K562 (cell line): ENCODE results near the gene HCFC1R1. TPM values are rescaled to one million over a fixed set of nuclear protein-coding genes. Genes with fewer than 3 reads are reported as not detected.
A peak's percentile ranks its signal among the peaks of the same experiment; 100 is the strongest.
"Not testable (repeated sequence)": the region's sequence is repeated elsewhere in the genome, so short reads cannot be mapped to it uniquely, and the experiment has no call there.

ENCODE experiments used
- ATAC-seq: fragments of 200-7000 bp; cut with Tn5 transposase; 3 replicates; pipeline ENCODE4 v1.9.1; 2020; ENCODE audit warnings: moderate library complexity
- BruUV-seq: library from RNA; stranded (reverse); fragments of 400-500 nt; replicated peaks from 2 replicates; lab custom pipeline; 2021; lab: Mats Ljungman, UMichigan
- CTCF ChIA-PET: fragments of 300-600 bp; formaldehyde crosslinking; extraction: SDS; loops from one replicate; lab custom pipeline; 2021; ENCODE audit warnings: low intra/inter-chr PET ratio; lab: Yijun Ruan, JAX
- POLR2A ChIA-PET: fragments of 300-600, 350-650 bp; sonication (Branson Sonifier 250); formaldehyde crosslinking; extraction: SDS; loops from one replicate; lab custom pipeline; 2021; ENCODE audit warnings: antibody characterized with exemption, inconsistent platforms; lab: Yijun Ruan, JAX
- DNase-seq, 4 experiments: peaks; one replicate each; pipeline versions ENCODE4 v3.0.0 to v3.0.0-alpha.2; 2011 to 2018; ENCODE audit warnings: low spot score in 3 of 4, mixed read lengths in 3 of 4; ENCODE audit errors: extremely low read depth in 1 of 4
- FAIRE-seq: peaks from 2 replicates; lab custom pipeline; 2011; peaks lifted over from hg19 to GRCh38; lab: Jason Lieb, UNC
- H2AFZ ChIP-seq: 2 replicates; pipeline ENCODE4 v1.6.0; 2011; ENCODE audit warnings: low read depth, low read length, control low read depth, inconsistent platforms
- H3K27ac ChIP-seq: fragments of 200-600 bp; 3 replicates; pipeline ENCODE4 v1.8.0; 2011; ENCODE audit warnings: low read depth, mild to moderate bottlenecking, control low read depth, inconsistent platforms, low read length, moderate library complexity, mixed read lengths; ENCODE audit errors: extremely low read depth
- H3K27me3 ChIP-seq, 2 experiments: fragments of 300-600 bp in 1 of 2; 2 replicates in 1 of 2; 3 replicates in 1 of 2; pipeline versions ENCODE4 v1.6.0 to v1.8.0; 2011; ENCODE audit warnings: inconsistent platforms in 2 of 2, low read length in 2 of 2, mild to moderate bottlenecking in 1 of 2, mixed read lengths in 1 of 2, moderate library complexity in 1 of 2; ENCODE audit not compliant: control insufficient read depth in 2 of 2, insufficient read depth in 2 of 2
- H3K36me3 ChIP-seq: fragments of 300-600 bp; 3 replicates; pipeline ENCODE4 v1.8.0; 2011; ENCODE audit warnings: mild to moderate bottlenecking, low read length, inconsistent platforms; ENCODE audit not compliant: control insufficient read depth, insufficient read depth
- H3K4me1 ChIP-seq, 2 experiments: fragments of 200-600 bp in 1 of 2; replicated peaks in 1 of 2; 2 replicates in 1 of 2; 3 replicates in 1 of 2; pipeline versions ENCODE4 v1.5.1 to v1.8.0; 2011; ENCODE audit warnings: inconsistent platforms in 2 of 2, low read length in 2 of 2, mild to moderate bottlenecking in 1 of 2, mixed read lengths in 1 of 2, moderate library complexity in 1 of 2; ENCODE audit not compliant: control insufficient read depth in 2 of 2, insufficient read depth in 2 of 2
- H3K4me2 ChIP-seq: 2 replicates; pipeline ENCODE4 v1.6.1; 2011; ENCODE audit warnings: low read length, control low read depth, inconsistent platforms, mixed read lengths; ENCODE audit not compliant: insufficient read depth
- H3K4me3 ChIP-seq: fragments of 200-600 bp; sonication (generic), shearing (Covaris generic); 2 replicates; pipeline ENCODE4 v1.5.1; 2016; ENCODE audit warnings: control low read depth, inconsistent platforms
- H3K79me2 ChIP-seq: fragments of 200-600 bp; 3 replicates; pipeline ENCODE4 v1.8.0; 2011; ENCODE audit warnings: low read length, inconsistent platforms; ENCODE audit not compliant: control insufficient read depth, insufficient read depth
- H3K9ac ChIP-seq, 2 experiments: 2 replicates each; pipeline versions ENCODE4 v1.6.0 to v1.6.1; 2011; ENCODE audit warnings: low read depth in 2 of 2, low read length in 2 of 2, control low read depth in 1 of 2, inconsistent platforms in 1 of 2, mild to moderate bottlenecking in 1 of 2, mixed read lengths in 1 of 2; ENCODE audit not compliant: insufficient read depth in 1 of 2
- H3K9me1 ChIP-seq: one replicate; pipeline ENCODE4 v1.6.0; 2011; ENCODE audit warnings: inconsistent platforms, mild to moderate bottlenecking, low read length, moderate library complexity; ENCODE audit not compliant: control insufficient read depth, insufficient read depth
- H3K9me3 ChIP-seq: replicated peaks from 2 replicates; pipeline ENCODE4 v1.5.1; 2011; ENCODE audit warnings: low read depth, low read length, inconsistent platforms; ENCODE audit not compliant: control insufficient read depth, insufficient read depth
- H4K20me1 ChIP-seq: replicated peaks from 2 replicates; pipeline ENCODE4 v1.6.1; 2011; ENCODE audit warnings: low read length, inconsistent platforms, mixed read lengths; ENCODE audit not compliant: control insufficient read depth, insufficient read depth
- CTBP1 ChIP-seq: fragments of 450-650 bp; IDR thresholded peaks from 2 replicates; pipeline ENCODE4 v1.6.1; 2016; ENCODE audit warnings: borderline replicate concordance
- GABPB2 ChIP-seq: fragments of 250-450 bp; sonication (Bioruptor Pico); conservative IDR thresholded peaks from 2 replicates; pipeline ENCODE4 v1.5.1; 2021; ENCODE audit warnings: mild to moderate bottlenecking
- HDAC6 ChIP-seq: IDR thresholded peaks from 2 replicates; pipeline ENCODE4 v1.6.1; 2012; ENCODE audit warnings: low read depth, mild to moderate bottlenecking, control low read depth, inconsistent platforms, low read length, moderate library complexity
- IRF1 ChIP-seq: sonication (generic); formaldehyde crosslinking; IDR thresholded peaks from 2 replicates; pipeline ENCODE4 v1.8.0; 2022; ENCODE audit warnings: missing genetic modification reagents, mild to moderate bottlenecking, borderline replicate concordance
- POLR2G ChIP-seq: fragments of 200-400 bp; formaldehyde crosslinking; IDR thresholded peaks from 2 replicates; pipeline ENCODE4 v1.6.1; 2017; ENCODE audit warnings: low read depth, mild to moderate bottlenecking, antibody characterized with exemption, low read length, moderate library complexity
- ZNF263 ChIP-seq: sonication (generic); formaldehyde crosslinking; IDR thresholded peaks from 2 replicates; pipeline ENCODE4 v1.8.0; 2022; ENCODE audit warnings: mild to moderate bottlenecking, missing genetic modification reagents, borderline replicate concordance
- WGBS: fragments of 100-300 bp; shearing (Covaris generic); methylation state at CpG from one replicate; pipeline ENCODE4 v1.1.6; 2016; ENCODE audit warnings: low coverage, mixed read lengths; ENCODE audit not compliant: insufficient coverage; ENCODE audit errors: missing lambda C conversion rate; 5-methylcytosine and 5-hydroxymethylcytosine counted together
- in situ Hi-C: fragments of 300-500 bp; cut with MboI; formaldehyde crosslinking; loops from 4 replicates; pipeline ENCODE4 v1.15.0; 2018; ENCODE audit warnings: inconsistent platforms, mixed read lengths
- intact Hi-C: fragments of 100-400 bp; cut with micrococcal nuclease; formaldehyde crosslinking; loops from 2 replicates; pipeline ENCODE4 v1.14.2; 2022
- polyA plus RNA-seq, 8 experiments: library from polyadenylated mRNA; depleted of rRNA in 4 of 8; stranded (reverse) in 5 of 8; unstranded in 3 of 8; fragments of >200 nt; fragmentation: Nextera tagmentation in 2 of 8; fragmentation: Illumina TruSeq in 1 of 8; extraction: Ambion mirVana in 2 of 8; extraction: Trizol in 1 of 8; gene quantifications; 2 replicates each; pipeline versions ENCODE4 v1.2.1 to v1.2.3, GENCODE V29; 2011 to 2014; ENCODE audit warnings: inconsistent platforms in 1 of 8, missing spikeins in 1 of 8
- total RNA-seq, 7 experiments: library from RNA; depleted of rRNA in 6 of 7; stranded (reverse); fragments of >200 nt in 6 of 7; fragmentation: Illumina TruSeq in 2 of 7; extraction: Trizol in 2 of 7; gene quantifications; 2 replicates each; pipeline versions ENCODE4 v1.2.1 to v1.2.3, GENCODE V29; 2011 to 2021; ENCODE audit warnings: low replicate concordance in 1 of 7
- TF ChIP-seq, protein P1 (sequence below): fragments of 450-650 bp; IDR thresholded peaks from 2 replicates; pipeline ENCODE4 v1.6.1; 2016
- TF ChIP-seq, protein P2 (sequence below): sonication (generic); formaldehyde crosslinking; IDR thresholded peaks from 2 replicates; pipeline ENCODE4 v1.9.0; 2022; ENCODE audit warnings: mild to moderate bottlenecking, missing genetic modification reagents

The HCFC1R1 gene
- total and polyA plus RNA-seq, 9 of the 15 experiments (the other 6 are each of a cell fraction or from before 2014, with no cell fraction given): 2.2 to 29.0 (median 11.2) TPM

DNA sequence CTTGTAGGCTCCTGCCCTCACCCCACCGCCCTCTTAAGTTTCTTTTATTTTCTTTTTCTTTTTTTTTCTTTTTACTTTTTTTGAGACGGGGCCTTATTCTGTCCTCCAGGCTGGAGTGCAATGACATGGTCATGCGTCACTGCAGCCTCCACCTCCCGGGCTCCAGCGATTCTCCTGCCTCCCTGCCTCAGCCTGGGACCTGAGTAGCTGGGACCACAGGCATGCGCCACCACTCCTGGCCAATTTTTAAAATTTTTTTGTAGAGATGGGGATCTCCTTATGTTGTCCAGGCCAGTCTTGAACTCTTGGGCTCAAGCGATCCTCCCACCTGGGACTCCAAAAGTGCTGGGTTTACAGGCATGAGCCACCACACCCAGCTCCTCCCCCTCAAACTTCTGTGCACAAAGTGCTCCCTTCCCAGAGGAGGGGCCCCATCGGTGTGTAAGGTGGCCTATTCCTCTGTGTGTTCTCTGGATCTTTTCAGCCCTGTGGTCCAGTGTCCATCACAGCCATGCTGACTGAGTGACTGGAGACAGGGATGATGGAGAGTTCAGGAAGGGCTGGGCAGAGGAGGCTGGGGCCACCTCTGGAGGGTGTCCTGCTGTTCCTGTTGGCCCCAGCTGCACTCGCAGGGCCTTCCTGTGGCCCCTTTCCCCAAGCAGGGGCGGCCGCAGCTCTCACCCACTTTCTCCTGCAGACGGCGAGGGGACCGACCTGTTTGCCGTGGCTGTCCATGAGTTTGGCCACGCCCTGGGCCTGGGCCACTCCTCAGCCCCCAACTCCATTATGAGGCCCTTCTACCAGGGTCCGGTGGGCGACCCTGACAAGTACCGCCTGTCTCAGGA lies 32.8 kb upstream of the HCFC1R1 start:
- H3K9me1 ChIP-seq: peaks cover 4% of the 10 kb centered on the region
- DNase-seq (peak in 1 of 4 experiments; percentile 37), ATAC-seq (no peak), FAIRE-seq (no peak)
- H3K9me3 ChIP-seq: no peaks in the 10 kb centered on the region
- H3K4me2 ChIP-seq: no peak overlapping the region
- intact Hi-C loops (loop anchor here (5.0 to 10.0 kb wide), 2 partner anchors 46 to 118 kb away; no protein-coding TSS in a partner anchor), in situ Hi-C loops (no loop called here)
- H2AFZ ChIP-seq: no peak overlapping the region
- ChIA-PET POLR2A (interaction anchor here (0.8 to 1.0 kb wide), 3 partner anchors 8 to 181 kb away, joined by 3 to 5 read pairs (median 4); no protein-coding TSS in a partner anchor), CTCF (no interaction called here)
- H3K9ac ChIP-seq: no peak overlapping the region
- H3K79me2 ChIP-seq: peaks cover 2% of the 10 kb centered on the region; the same call in 2 of the 3 replicates
- H3K27me3 ChIP-seq: peaks cover 0 to 1% of the 10 kb centered on the region in 2 experiments; a peak in 1 of 5 replicates
- TF ChIP-seq, protein P1, sequence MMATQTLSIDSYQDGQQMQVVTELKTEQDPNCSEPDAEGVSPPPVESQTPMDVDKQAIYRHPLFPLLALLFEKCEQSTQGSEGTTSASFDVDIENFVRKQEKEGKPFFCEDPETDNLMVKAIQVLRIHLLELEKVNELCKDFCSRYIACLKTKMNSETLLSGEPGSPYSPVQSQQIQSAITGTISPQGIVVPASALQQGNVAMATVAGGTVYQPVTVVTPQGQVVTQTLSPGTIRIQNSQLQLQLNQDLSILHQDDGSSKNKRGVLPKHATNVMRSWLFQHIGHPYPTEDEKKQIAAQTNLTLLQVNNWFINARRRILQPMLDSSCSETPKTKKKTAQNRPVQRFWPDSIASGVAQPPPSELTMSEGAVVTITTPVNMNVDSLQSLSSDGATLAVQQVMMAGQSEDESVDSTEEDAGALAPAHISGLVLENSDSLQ: peak; percentile 17; the same call in 1 of the 2 replicates
- TF ChIP-seq ZNF263 (CRISPR knock-in tag) (peak; percentile 55; the same call in 1 of the 2 replicates), POLR2G (peak; percentile 27; the same call in 1 of the 2 replicates), CTBP1 (peak; percentile 21; the same call in 1 of the 2 replicates), HDAC6 (no peak), GABPB2 (CRISPR knock-in tag) (no peak), IRF1 (CRISPR knock-in tag) (no peak)
- TF ChIP-seq, protein P2, sequence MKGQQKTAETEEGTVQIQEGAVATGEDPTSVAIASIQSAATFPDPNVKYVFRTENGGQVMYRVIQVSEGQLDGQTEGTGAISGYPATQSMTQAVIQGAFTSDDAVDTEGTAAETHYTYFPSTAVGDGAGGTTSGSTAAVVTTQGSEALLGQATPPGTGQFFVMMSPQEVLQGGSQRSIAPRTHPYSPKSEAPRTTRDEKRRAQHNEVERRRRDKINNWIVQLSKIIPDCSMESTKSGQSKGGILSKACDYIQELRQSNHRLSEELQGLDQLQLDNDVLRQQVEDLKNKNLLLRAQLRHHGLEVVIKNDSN: 0 out of 2 replicates have a peak, but pooled peaks have one; percentile 19
- H3K4me1 ChIP-seq: peaks cover 8 to 38% of the 10 kb centered on the region in 2 experiments
- 54% methylated on average over 18 of the region's 19 CpGs for WGBS
- no peak overlapping the region for H3K27ac ChIP-seq
- no peaks in the 10 kb centered on the region for H3K36me3 ChIP-seq
- 0 out of 2 replicates have a peak, but pooled peaks cover 3% of the 10 kb centered on the region for H4K20me1 ChIP-seq
- BruUV-seq: no TSS peak
- H3K4me3 ChIP-seq: no peak overlapping the region

DNA sequence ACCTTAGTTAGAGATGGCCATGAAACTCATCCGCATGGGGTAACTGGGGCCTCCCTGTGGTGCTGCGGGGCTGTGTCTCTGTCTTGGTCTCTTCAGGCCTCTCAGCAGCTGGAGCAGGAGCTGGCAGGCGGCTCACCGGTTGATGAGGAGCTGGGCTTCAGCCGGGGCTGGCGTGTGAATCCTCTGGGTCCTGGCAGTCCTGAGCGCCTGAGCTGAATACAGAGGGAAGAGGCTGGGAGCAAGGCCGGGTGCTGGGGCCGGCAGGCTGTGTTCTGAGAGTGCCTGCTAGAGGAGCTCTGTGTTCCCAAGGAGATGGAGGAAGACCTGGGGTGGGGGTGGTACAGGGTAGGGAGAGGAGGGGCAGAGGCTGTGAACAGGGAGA lies 32.0 kb upstream of the HCFC1R1 start:
- POLR2A ChIA-PET: interaction anchor here (0.8 to 0.9 kb wide), 3 partner anchors 27 to 182 kb away, joined by 3 to 4 read pairs (median 3); no protein-coding TSS in a partner anchor
- DNase-seq, H3K9ac ChIP-seq, H3K9me1 ChIP-seq, H3K27ac ChIP-seq, H3K36me3 ChIP-seq, H3K9me3 ChIP-seq, H4K20me1 ChIP-seq, H2AFZ ChIP-seq, H3K4me2 ChIP-seq, BruUV-seq, in situ Hi-C loops, H3K27me3 ChIP-seq, H3K4me3 ChIP-seq, FAIRE-seq, H3K79me2 ChIP-seq, ATAC-seq: not testable (repeated sequence)
- CTCF ChIA-PET: interaction anchor here (0.6 kb wide), 1 partner anchor 76 kb away, joined by 3 read pairs; no protein-coding TSS in a partner anchor
- peaks cover 8 to 38% of the 10 kb centered on the region in 2 experiments for H3K4me1 ChIP-seq
- 54% methylated on average over 9 of the region's 9 CpGs for WGBS
- intact Hi-C loops: loop anchor here (5.0 to 10.0 kb wide), 2 partner anchors 47 to 119 kb away; no protein-coding TSS in a partner anchor
